HG03432 (cell line): ENCODE results near the gene POU2F2.
"Not testable (repeated sequence)": the region's sequence is repeated elsewhere in the genome, so short reads cannot be mapped to it uniquely, and the experiment has no call there.

ENCODE experiments used
- ATAC-seq: cut with Tn5 transposase; IDR thresholded peaks from one replicate; pipeline ENCODE4 v1.9.1; 2021; ENCODE audit warnings: mild to moderate bottlenecking, moderate library complexity; ENCODE audit not compliant: unreplicated experiment

POU2F2 gene

DNA sequence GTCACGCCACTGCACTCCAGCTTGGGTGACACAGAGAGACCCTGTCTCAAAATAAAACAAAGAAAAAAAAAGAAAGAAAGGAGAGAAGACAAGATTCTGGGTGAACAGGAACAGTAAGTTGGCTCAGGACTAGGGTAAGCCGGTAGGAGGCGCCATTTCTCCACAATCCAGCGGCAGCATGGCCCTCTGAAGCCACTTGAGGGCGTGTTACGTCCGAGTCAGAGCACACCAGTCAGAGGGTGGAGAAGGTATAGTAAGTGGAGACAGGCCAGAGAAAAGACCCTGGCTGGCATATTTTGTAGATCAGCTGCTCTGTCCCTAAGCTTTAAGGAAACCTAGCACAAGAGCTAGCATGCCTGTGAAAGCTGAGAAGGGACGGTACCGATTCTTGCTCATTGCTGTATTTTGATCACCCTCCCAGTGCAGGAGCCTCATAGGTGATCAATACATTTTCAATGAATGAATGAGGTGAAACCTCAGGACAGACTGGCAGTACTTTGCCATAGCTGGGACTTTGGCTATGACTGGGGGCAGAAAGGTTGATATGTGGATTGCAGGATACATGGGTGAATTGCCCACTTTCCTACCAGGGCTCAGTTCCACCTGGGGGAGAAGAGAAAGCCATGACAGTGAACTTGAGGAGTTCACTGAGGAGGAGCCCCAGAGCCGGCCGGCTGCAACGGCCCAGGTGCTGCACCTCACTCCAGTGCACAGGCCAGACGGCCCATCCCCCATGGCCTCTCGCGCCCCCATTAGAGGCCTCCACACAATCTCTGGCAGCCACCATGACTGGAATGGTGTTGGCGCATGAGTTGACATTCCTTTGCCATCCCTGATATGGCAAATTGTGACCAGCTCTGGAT lies 23.5 kb downstream of the POU2F2 start:
- peak; percentile 67 for ATAC-seq

DNA sequence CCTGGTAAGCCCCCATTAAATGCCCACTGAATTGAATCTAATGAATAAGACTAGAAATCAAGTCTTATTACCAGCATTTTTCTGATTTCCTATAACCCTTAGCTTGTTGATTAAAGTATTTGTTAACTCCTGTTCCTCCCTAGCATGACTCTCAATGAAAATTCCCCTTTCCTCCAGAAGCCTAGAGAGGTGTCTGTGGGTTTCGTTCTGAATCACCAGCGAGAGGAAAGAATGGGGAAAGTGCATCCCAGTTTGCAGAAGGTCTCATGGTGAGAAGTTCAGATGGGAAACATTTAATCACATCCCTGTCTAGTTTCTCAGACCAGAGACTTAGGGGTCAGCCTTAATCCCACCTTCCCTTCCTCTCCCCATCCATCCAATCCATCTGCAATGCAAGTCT lies 26.9 kb downstream of the POU2F2 start:
- no peak for ATAC-seq

DNA sequence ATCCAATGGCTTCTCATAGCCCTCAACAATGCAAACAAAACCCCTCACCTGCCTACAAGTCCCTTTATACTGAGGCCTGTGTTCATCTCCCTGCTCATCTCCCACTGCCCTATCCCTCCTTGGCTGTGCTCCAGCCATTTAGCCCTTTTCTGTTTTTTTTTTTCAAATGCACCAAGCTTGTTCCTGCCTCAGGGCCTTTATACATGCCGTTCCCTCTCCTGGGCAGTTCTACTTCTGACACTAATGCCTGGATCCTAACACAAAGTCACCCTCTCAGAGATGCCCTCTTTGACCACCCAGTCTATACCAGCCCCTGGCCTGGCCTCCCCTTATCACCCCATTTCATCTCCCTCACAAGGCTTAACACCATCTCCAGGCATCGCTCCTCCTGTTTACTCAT lies 29.4 kb downstream of the POU2F2 start:
- no peak for ATAC-seq

DNA sequence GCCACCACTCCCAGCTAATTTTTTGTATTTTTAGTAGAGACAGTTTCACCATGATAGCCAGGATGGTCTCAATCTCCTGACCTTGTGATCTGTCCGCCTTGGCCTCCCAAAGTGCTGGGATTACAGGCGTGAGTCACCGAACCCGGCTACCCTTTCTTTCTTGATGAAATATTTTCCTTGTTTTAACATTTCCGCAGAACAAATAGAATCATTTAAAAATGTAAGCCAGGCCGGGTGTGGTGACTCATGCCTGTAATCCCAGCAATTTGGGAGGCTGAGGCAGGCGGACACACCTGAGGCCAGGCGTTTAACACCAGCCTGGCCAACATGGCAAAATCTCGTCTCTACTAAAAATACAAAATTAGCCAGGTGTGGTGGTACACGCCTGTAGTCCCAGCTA lies 32.0 kb downstream of the POU2F2 start:
- ATAC-seq = not testable (repeated sequence)

DNA sequence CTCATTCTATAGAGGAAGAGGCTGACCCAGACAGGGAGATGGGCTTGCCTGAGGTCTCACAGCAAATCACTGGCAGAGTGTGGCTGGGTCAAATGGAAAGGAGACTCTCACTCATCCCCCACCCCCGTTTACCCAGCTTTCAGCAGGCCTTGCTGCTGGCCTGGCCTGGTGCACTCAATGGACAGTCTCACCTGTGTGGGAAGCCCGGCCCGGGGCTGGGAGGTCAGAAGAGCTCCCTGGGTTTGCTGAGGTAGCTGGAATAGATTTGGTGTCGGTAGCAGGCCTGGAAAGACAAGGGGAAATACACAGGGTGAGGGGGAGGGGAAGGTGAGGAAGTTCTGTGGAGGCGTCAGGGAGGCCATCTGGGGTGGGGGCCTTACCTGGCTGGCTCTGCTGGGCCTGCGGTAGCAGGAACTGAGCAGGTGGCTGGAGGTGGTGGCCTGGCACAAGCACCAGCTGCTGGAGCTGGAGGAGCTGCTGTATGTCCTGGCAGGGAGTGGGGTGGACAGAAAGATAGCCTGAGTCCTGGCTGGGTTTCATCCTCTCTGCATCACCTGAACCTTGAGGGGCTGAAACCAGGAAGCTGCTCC lies 32.8 kb downstream of the POU2F2 start:
- ATAC-seq = no peak

DNA sequence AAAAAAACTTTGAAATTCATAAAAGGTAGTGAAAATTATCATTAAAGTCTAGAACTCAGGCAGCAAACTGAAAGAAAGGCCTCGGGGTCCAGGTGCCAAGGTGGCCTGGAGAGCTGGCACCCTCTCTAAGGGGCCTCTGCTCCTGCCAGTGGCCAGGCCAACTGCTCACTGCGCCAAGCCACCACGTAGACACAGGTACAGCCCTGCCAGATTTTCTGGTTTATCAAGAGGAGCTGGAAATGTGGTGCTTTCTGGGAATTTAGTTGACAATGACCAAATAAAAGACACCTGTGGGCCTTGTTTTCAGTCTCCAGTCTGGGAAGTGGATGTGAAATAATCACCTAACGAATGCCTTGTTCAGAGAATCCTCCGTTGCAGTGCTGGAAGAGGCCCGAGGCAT lies 33.5 kb downstream of the POU2F2 start:
- no peak for ATAC-seq

DNA sequence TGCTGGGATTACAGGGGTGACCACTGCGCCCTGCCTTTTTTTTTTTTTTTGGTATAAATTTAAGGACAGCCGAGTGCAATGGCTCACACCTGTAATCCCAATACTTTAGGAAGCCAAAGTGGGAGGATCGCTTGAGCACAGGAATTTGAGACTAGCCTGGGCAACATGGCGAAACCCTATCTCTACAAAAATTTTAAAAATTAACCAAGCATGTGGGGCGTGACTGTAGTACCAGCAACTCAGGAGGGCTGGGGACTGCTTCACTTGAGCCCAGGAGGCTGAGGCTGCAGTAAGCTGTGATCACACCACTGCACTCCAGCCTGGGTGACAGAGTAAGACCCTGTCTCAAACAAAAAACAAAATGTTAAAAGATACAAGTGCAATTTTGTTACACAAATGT lies 34.8 kb downstream of the POU2F2 start:
- no peak for ATAC-seq

DNA sequence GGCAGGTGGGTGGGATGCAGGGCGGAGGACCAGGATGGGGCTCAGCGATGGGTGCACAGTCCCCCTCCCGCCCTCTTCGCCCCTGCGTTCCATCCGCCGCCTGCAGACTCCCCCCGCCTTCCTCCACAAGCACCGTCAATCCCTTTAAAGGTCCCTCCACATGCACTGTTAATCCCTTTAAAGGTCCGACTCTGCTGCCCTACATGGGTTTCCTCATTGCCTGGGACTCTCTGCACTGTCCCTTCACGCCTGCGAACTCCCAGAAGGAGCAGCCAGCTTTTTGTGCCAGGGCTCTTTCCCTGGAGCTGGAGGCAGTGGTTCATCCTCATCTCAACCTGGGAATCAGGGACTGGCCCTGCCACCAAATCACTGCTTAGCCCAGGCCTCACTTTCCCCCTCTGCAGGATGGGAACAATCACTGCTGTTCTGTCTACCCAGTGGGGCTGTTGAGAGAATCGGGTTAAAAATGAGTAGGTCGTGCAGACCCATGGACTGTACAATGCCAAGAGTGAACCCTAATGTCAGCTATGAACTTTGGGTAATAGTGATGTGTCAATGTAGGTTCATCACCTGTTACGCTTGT lies 35.9 kb downstream of the POU2F2 start:
- ATAC-seq = no peak

DNA sequence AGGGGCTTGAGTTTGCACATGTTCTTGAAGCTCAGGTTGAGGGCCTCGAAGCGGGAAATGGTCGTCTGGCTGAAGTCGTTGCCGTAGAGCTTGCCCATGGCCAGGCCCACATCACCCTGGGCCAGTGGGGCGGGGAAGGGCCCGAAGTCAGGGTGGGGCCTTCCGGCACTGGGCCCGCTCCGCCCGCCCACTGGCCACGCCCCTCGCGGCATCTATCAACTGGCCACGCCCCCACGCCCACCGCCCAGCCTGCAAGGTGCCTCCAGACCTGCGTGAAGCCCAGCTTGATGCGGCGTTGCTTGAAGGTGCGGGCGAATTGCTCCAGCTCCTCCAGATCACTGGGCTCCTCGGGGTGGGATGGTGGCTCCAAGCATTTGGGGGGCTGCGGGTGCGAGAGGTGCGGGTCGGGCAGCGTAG lies 36.4 kb downstream of the POU2F2 start:
- ATAC-seq = no peak

DNA sequence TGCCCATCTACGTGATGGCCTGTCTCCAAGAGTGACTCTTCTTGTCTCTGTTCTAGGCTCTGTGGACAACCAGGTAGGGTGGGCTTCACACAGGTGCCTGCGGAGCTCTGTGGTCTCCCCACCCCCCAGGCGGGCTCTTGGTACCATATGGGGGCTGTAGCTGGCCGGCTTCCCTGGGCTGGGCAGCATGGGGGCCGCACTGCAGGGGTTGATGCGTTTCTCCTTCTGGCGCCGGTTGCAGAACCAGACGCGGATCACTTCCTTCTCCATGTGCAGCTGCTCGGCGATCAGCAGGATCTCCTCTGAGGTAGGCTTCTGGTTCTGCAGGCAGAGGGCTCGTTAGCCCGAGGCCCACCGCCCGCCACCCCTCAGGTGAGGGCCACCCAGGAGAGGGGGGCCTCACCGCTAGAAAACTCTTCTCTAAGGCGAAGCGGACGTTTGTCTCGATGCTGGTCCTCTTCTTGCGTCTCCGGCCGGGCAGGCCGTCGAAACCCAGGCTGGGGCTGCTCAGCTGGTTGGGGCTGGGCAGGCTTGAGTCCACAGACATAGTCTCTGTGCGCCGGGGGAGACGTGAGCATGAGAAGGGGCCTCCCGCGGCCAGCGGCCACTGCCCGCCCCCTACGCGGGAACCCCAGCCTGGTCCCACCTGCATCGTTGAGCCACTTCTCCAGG lies 37.0 kb downstream of the POU2F2 start:
- no peak for ATAC-seq

DNA sequence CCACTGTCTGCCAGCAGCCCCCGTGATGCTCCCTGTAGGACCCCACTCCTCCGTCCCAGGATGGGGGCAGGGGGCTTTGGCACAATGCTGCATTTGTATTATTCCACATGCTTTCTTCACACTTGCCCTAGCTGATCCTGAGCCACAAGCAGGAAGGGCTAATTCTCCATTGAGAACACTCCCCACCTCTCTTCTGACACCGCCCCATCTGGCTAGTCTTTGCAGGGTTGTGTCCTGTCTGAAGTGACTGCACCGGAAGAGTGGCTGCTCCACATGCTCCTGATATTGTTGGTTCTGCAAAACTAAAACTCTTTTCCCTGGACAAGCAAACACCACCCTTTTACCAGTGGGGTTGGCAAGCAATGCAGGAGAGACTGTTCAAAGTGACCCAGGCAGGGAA lies 38.3 kb downstream of the POU2F2 start:
- ATAC-seq = no peak

DNA sequence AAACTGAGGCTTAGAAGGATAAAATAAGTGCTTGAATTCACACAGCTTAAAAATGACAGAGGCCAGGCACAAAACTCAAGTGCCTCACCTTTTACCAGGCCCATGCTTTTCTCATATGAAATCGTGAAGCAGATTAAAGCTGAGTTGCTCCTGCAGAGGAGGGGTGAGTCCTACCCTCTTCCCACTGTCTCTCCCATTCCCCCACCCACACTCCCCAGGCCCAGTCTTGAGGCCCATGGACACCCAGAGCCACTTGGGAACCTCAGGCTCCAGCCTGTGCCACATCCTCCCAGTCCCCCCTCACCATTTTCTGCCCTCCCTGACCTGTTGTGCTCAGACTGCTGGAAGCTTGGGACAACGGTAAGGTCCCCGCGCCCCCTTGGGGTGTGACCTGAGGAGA lies 38.7 kb downstream of the POU2F2 start:
- ATAC-seq = no peak

DNA sequence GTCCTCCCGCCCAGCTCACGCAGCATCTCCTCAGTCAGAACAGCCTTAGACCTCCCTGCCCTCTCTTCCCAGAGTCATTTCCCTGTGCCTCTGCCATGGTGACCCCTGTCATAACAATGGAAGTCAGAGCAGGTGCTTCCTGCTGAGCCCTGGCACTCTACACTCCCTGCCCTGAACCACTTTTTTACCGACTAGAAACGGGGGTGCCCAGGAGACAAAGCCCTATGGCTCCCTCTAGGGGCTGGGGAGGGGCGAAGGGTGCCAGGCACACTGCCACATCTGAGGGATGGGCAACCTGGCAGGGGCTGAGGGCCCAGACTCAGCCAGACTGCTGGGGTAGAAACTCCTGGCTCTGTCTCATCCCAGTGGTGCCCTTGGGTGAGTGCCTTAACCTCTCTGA lies 39.9 kb downstream of the POU2F2 start:
- no peak for ATAC-seq

DNA sequence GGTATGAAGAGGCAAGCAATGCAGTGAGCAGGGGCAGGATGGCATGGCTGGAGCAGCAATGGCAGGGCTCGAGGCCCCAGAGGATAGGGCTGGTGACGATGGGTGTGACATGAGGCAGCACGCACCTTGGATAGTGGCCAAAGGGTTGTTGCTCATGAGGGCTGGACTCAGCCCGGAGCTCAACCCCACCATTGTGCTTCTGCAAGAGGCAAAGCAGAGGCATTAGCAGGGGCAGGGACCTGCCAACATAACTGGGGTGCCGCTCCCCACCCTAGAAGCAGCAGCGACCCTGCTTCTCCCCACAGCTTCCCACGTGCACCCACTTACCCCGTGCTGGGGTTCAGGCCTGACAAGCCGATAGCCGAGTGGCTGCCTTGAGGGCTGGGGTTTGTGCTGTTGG lies 40.5 kb downstream of the POU2F2 start:
- ATAC-seq = no peak

DNA sequence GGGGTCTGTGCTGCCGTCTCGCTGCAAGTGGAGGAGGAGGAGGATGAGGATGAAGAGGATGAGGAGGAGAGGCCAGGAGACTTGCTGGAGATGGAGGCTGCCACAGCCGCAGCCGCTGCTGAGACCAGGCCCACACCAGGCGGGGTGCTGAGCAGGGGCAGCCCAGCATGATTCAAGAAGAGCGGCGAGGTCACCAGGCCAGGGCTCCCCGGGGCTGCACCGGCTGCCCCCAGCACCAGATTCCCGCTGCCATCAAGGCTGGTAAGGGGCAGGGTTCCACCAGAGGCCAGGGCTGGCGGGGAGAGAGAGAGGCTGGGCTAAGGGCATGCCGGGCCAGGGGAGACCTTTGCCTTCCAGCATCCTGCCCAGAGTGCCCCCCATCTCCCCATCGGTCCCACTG lies 40.9 kb downstream of the POU2F2 start:
- ATAC-seq = no peak

DNA sequence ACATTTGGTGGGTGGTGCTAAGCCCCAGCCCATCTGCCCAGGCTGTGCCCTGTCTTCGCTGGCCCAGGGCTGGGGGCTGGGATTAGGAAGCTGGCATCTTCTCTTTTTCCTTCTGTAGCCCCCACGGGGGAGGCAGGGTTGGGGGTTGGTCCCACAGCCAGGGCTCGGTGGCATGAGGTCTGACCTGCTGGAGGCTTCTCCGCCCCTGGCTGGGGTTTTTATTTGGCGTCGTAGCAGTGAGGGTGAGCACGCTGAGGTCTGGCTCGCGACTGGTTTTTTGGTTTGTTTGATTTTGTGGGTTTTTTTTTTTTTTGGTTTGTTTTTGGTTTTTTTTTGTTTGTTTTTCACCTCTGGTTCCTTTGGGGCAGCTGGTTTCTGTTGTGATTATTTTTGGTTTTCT lies 41.6 kb downstream of the POU2F2 start:
- no peak for ATAC-seq

DNA sequence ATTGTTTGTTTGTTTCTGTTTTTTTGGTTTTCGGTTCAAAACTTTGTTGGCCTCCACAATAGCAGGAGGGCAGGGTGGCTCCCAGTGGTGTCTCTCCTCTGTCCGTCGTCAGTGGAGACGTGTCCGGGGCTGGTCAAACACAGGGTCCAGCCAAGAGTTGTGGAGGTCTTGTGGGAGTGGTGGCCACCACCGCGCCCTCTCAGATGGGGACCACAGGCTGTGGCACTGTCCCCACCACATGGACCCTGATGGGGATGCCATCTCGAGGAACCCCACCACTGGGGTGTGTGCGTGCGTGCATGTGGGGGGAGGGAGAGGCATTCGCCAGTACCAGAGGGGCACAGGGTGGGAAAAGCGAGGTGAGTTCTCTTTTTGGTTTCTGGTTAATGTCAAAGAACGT lies 42.5 kb downstream of the POU2F2 start:
- no peak for ATAC-seq

DNA sequence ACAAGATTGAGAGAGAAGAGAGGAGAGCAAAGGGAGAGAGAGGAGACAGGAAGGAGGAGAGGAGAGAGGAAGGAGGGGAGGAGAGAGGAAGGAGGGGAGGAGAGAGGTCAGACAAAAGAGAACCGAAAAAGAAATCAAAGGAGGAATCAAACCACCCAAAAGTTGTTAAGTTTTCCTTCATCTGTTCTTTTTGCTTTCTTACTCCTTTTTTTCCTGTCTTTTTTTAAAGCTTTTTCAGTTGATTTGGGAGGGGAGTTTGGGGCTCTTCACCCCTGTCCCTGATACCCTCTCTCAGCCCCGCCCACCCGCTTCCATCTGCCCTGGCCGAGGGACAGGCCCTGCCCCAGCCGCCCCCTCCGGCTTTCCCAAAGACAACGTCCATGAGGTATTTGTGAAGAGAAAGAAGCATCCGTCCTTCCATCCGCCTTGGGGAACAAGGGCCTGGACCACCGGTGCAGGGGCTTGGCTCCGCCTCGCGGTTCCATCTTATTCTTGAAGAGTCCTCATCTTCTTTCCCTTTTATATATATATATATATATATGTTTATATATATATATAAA lies 43.0 kb downstream of the POU2F2 start:
- no peak for ATAC-seq

DNA sequence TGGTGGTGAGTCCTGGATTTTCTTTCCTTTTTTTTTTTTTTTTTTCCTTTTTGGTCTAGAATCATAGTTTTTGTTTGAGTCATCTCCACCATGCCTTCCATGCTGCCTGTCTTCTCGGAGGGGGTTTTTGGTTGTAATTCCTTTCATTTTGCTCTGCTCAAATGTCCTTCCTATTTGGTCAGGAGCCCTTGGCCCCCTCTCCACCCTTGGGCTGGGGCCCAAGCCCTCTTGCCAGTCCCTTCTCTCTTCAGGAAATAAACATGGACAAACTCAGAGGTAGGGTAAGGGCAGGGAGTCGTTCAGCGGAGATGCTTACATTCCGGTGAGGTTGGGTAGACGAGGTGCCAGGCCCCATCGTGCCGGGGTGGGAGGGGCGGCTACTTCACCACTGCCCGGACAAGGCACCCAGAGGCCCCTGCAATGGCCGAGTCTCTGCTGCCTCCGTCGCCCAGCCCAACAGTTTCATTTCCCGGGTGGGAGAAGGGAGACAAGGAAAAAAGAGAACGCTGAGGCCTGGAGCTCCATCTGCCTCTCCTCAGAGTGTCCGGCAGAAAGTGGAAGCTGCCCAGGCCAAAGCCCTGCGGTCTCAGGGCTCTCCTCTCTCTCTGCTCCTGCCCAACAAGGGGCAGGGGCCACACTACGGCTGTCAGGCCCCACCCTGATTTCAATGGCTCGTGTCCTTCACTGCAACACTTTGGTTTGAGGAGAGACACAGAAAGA lies 43.6 kb downstream of the POU2F2 start:
- no peak for ATAC-seq

DNA sequence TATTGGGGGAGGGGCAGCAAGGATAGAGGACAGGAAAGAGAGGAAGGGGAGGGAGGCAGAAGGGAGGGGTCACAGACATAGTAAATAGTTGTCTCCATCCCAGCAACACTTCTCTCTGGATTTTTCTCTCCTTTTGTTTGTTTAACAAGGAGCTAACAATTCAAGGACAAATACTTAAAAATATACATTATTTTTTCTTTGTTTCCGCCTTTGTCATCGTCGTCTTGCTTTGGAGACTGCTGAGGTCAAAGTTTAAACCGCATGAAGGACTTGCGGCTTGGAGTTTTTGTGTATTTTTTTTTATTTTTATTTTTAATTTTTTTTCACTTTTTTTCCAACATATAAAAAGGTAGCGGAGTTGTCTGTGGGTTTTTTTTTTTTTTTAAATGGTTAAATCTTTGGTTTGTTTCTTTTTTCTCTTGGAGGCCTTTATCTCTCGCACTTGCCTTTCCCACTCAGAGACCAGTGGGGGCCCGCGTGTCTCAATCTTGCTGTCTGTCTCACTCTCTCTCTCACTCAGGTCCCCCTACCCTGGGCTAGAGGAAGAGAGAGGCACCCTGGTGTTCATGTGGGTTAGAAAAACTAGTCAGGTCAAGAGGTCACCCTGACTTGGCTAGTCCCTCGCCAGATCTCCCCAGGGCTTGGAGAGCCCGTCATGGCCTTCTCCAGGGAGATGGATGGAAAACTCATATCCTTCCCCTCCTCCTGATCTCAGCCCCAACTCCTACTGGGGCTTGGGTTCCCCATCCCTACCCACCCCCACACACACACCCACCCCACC lies 45.3 kb downstream of the POU2F2 start:
- no peak for ATAC-seq
